Epidermal melanocyte (primary cell): ENCODE results near the gene ATP11A.
"Not testable (repeated sequence)": the region's sequence is repeated elsewhere in the genome, so short reads cannot be mapped to it uniquely, and the experiment has no call there.

ENCODE experiments used
- DNase-seq: peaks from one replicate; pipeline ENCODE4 v3.0.0; 2011; ENCODE audit warnings: low spot score; ENCODE audit not compliant: insufficient read length

ATP11A gene

GRCh38 chr13:112669881-112670499 lies 19.8 kb upstream of the ATP11A start:
- DNase-seq: no peak

DNA sequence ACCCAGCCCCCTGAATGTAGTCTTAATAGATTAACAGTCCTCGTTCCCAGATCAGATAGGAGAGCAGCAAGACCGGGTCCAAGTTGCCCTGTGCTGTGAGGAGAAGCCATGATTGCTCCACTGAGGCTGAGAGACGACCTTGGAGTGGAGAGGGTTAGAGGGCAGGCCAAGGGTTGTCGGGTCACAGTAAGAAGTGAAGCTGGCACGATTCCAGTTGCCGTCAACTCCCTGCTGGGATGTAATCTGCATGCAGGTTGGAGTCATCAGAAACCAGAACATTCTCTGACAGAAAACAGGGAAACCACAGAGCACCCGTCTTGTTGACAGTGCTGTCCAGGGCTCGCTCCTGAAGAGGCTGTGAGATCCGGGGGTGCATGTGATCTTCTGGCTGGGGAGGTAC lies 19.0 kb upstream of the ATP11A start:
- no peak for DNase-seq

- DNase-seq: no peak
Measured at GRCh38 chr13:112671359-112671758, 18.5 kb upstream of the ATP11A start.

GRCh38 chr13:112672651-112673284 lies 17.1 kb upstream of the ATP11A start:
- no peak for DNase-seq

- no peak for DNase-seq
Measured at GRCh38 chr13:112674412-112675365, 15.1 kb upstream of the ATP11A start.

DNA sequence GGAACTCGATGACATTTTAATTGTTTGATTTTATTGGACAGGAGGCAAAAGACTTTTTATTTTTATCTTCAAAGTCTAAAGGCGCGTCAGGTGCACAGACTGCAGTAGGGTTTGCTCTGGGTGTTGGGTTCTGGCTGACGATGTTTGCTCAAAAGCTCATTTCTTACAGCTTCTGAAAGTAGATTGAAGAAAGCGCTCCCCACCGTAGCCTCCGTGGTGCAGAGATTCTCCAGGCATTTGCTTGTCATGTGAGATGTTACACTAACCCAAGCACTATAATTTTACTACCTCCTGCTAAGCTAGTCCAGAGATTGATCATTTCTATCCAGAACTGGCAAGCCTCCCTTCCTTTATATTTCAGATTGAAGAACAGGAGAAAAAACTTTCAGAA lies 14.5 kb upstream of the ATP11A start:
- no peak for DNase-seq

DNA sequence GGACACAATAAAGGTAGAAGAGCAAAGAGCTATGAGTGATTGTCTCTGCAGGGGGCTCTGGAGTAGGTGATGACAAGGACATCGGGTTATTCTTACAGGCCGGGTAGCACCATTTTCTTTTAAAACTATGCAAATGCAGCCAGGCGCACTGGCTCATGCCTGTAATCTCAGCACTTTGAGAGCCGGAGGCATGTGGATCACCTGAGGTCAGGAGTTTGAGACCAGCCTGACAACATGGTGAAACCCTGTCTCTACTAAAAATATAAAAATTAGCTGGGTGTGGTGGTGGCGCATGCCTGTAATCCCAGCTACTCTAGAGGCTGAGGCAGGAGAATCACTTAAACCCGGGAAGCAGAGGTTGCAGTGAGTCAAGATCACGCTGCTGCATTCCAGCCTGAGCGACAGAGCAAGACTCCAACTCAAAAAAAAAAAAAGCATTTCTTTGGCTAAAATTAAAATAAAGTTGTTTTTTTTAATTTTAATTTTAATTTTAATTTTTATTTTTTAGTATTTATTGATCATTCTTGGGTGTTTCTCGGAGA lies 12.3 kb upstream of the ATP11A start:
- DNase-seq: not testable (repeated sequence)

DNA sequence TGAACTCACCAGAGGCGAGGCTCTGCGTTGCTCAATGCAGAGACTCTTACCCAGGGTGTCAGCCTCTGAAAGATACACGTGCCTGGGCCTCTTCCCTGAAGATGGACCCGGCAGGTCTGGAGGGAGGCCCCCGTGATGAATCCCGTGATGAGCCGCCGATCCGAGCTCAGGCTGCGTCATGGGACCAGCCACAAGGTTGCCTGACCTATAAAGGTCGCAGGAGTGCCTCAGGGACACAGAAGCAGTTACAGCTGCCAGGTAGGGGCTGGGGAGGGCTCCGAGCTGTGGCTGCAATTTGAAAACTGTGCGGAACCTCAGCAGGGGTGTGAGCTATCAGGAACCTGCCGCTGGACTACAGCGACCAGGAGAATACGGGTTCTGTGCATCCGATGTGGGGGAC lies 10.5 kb upstream of the ATP11A start:
- DNase-seq: no peak

DNA sequence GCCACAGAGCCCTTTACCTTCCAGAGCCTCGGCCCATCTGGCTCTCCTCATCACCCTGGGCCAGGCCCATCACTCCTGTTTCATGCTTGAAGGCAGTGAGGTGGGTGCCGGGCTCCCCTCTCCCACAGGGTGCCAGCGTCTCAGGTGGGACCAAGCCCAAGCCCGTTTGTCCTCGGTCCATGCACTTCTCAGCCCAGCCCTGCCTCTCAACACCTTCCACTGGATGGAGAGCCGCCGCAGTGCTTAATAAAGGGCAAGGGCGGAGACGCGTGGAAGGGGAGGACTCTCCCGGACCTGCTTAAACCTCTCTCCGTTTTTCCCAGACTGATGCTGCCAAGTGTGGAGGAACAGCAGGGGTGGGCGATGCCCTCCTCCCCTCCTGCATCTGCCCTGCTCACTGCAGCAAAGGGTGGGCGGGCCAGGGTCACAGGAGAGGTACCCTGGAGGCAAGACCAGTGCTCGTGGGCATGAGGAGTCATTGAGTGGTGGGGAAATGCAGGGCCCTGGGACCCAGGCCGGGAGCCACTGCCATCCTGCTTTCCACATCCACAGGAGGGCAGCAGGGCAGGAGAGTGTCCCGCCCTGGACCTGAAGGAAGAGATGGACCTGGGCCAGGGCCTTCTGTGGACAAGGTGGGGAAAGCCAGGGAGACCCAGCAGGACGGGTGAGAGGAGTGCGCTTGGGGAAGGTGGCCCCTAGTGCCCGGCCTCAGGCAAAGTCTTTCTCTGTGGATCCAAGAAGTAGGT lies 9.7 kb upstream of the ATP11A start:
- no peak for DNase-seq

- no peak for DNase-seq
Measured at GRCh38 chr13:112680741-112681360, 9.0 kb upstream of the ATP11A start.

- DNase-seq: no peak
Measured at GRCh38 chr13:112683581-112683980, 6.3 kb upstream of the ATP11A start.

- DNase-seq: no peak
Measured at GRCh38 chr13:112684071-112684845, 5.6 kb upstream of the ATP11A start.

DNA sequence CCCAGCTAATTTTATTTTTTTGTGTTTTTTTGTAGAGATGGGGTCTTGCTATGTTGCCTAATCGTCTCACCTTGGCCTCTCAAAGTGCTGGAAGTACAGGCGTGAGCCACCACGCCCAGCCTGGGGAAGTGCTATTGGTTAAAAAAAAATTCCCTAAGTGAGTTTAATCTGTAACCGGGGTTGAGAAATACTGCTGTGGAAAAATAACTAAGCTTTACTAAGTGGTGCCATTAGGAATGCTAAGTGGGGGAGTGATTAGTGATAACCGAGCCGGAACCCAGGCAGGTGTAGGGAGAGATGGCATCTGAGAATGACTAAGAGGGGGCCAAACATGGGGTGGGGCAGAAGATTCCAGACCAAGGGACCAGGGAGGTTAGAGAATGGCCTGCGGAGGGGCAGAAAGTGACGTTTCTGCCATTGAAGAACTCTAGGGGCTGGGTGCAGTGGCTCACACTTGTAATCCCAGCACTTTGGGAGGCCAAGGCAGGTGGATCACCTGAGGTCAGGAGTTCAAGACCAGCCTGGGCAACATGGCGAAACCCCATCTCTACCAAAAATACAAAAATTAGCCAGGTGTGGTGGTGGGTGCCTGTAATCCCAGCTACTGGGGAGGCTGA lies 4.5 kb upstream of the ATP11A start:
- DNase-seq: not testable (repeated sequence)

- DNase-seq: no peak
Measured at GRCh38 chr13:112685896-112686295, 3.9 kb upstream of the ATP11A start.

GRCh38 chr13:112686364-112686763 lies 3.5 kb upstream of the ATP11A start:
- no peak for DNase-seq

DNA sequence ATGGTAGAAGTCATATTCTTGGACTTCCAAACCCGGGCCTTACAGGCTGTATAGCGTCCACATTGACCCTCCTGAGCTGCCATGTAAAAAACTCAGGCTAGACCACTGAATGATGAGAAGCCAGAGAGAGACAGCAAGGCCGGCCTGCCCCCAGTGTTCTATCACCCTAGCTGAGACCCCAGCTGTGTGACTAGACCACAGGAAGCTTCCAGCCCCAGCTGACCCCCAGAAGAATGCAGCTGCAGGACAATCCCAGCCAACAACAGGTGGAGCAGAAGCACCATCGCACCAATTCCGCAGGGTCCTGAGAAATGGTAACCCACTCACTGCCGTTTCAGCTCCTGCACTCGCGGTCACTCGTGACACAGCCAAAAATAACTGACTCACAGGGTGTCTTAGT lies 2.9 kb upstream of the ATP11A start:
- DNase-seq: no peak

GRCh38 chr13:112687836-112688559 lies 1.8 kb upstream of the ATP11A start:
- DNase-seq: no peak

- no peak for DNase-seq
Measured at GRCh38 chr13:112688560-112689302, 1.1 kb upstream of the ATP11A start.
